Measurements from ENCODE around the gene CD200. TPM values are rescaled to one million over a fixed set of nuclear protein-coding genes. Genes with fewer than 3 reads are reported as not detected.

Gene CD200
- total RNA-seq, 1 donor from 2014 or later, result 23.8 TPM

DNA sequence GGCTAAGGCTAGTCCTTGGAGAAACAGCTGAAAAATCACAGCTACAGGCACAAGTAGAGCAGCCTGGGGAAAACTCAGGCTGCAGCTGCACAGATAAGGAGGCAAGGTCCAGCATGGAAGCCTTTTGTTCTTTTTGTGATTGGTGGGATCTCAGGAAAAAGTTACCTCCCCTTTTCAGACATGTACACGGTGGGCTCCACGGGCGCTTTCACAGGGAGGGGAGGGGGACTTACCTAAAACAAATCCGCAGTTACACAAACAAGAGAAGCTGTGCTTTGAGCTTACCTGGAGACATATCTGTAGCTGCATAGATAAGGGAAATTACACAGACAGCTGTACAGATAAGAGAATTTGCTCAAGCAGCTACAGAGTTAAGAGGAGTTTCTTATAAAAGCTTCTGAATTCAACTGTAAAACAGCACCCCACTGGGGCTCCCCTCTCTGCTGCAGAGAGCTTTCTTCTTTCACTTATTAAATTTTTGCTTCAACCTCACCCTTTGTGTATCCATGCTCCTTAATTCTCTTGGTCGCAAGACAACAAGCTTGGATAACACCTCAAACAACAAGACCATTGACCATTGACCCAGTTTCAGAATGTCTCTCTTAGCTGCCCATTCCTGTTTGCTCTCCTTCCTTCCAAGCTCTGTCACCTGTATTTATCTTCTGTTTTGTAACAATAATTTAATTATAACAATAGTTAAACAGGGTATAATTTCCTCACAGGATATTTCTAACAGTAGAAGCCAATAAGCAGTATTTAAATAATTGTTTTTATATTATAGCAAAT is 10.9 kb upstream of the CD200 start:
- DNase-seq (ENCODE audit: low spot score), result no peak
- intact Hi-C loops (cut with DNase I), result loop anchor here (10.0 kb wide), 1 partner anchor 203 kb away; no protein-coding TSS in a partner anchor
- no peak for ATAC-seq

- DNase-seq (ENCODE audit: low spot score) (no peak), ATAC-seq (peak; percentile 90)
- intact Hi-C loops (cut with DNase I), result loop anchor here (10.0 kb wide), 1 partner anchor 197 kb away; no protein-coding TSS in a partner anchor
Measured at GRCh38 chr3:112327371-112327951, 5.5 kb upstream of the CD200 start.

GRCh38 chr3:112331851-112332250 is 1.1 kb upstream of the CD200 start:
- no peak for ATAC-seq
- intact Hi-C loops (cut with DNase I), result no loop called here
- no peak for DNase-seq (ENCODE audit: low spot score)

- ATAC-seq (peak; percentile 79), DNase-seq (ENCODE audit: low spot score) (no peak)
- intact Hi-C loops (cut with DNase I), result no loop called here
Measured at GRCh38 chr3:112333381-112334317, 693 bp downstream of the CD200 start.

DNA sequence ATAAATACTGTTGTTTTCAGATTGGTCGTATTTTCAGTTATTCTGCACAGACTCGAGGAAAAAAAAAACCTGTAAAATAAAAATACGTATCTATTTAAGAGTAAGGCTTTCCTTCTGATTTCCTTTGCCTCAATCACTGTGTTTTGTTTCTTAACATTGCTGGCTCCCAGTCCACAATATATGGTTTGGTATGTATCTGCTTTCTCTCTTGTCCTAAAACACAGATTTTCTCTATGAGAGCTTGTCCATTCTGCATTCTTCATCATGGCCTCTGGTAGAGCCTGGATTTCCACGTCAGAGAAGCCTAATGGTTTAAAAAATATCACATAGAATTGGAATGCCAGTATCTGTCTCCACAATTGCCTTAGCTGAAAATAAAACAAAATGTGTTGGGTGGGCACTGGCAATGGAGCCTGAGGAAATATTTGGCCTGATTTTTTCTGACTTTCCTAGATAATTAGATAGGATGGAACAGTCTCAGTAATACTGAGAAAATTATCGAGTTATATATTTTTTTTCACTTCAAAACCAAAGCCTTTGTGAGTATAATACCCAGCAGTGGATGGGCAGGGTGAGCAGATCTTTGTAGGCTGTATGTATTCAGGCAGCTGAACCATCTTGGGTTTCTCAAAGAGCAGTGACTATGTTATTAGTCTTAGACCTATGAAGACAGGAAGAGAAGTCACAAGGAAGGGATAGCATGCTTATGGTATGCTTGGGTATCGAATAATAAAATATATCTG is 1.9 kb downstream of the CD200 start:
- intact Hi-C loops (cut with DNase I), result no loop called here
- DNase-seq (ENCODE audit: low spot score) (no peak), ATAC-seq (no peak)

- intact Hi-C loops (cut with DNase I), result no loop called here
- ATAC-seq (no peak), DNase-seq (ENCODE audit: low spot score) (no peak)
Measured at GRCh38 chr3:112335434-112335781, 2.5 kb downstream of the CD200 start.

- DNase-seq (ENCODE audit: low spot score) (no peak), ATAC-seq (no peak)
- intact Hi-C loops (cut with DNase I), result no loop called here
Measured at GRCh38 chr3:112338021-112338726, 5.2 kb downstream of the CD200 start.

DNA sequence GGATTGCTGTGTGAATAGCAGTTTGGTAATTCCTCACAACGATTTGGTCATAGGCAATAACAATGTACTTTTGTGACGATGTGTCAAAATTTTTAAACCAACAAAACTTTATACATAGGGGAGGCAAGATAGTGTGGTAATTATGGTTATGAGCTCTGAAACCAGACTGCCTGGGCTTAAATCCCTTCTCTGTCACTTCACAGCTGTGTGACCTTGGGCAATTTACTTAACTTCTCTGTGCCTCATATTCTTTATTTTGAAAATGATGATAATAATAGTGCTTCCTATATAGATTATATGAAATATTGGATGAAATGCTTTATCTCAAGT is 5.7 kb downstream of the CD200 start:
- intact Hi-C loops (cut with DNase I), result no loop called here
- no peak for ATAC-seq
- no peak for DNase-seq (ENCODE audit: low spot score)

GRCh38 chr3:112339134-112339533 is 6.2 kb downstream of the CD200 start:
- intact Hi-C loops (cut with DNase I), result no loop called here
- ATAC-seq, result no peak

DNA sequence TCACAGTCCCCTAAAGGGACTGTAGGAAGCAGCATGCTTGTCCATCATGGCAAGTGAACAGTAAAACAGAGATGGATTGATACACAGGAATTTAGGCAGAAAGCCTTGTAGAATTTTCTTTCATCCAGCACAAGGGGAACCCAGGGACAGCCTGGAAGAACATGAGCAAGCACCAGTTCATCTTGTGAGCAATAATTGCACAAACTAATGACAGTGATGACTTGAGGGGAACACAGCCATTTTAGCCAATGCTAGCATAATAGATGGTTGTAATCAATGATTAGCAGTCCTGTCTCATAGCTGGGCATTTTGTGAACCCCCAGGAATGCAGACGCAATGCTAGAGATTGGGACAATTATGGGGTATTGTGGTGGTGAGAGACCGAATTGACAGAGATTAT is 6.7 kb downstream of the CD200 start:
- ATAC-seq (no peak), DNase-seq (ENCODE audit: low spot score) (no peak)
- intact Hi-C loops (cut with DNase I), result no loop called here

More at GRCh38 chr3:112339134-112339533, 6.2 kb downstream of the CD200 start:
- no peak for DNase-seq (ENCODE audit: low spot score)

DNA sequence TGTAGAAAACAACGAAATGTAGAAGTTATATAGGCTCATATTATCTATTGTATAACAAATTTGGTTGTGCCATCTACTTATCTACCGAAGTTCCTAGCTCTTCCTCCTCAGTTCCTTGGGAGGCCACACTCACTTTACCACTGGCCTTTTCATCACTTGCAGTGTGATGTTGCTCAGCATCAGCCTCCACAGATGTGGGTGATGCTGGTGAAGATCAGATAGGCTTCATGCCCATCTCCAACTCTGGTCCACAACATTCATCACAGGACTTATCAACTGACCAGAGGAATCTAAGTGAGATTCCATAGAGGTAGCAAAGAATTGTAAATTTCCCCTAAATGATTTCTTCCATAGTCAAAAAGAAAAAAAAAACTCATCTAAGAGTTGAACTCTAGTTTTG is 8.4 kb downstream of the CD200 start:
- intact Hi-C loops (cut with DNase I), result no loop called here
- ATAC-seq, result no peak
- DNase-seq (ENCODE audit: low spot score), result no peak

DNA sequence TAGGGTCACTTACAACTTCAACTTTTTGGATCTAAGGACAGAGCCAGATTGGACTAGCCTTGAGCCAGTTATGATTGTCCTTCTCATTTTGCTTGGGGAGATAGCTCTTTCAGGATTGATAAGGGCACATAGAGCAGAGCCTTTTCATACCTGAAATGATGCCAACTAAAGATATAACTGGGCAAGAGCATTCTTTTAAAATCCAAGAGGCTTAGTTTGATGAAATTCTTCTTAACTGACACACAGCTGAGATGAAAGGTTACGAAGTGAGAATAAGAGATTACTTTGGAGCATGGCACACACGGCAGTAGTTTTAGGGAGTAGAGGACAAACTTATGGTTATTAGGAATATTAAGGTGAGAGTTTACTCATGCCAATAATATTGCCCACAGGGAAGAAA is 12.7 kb downstream of the CD200 start:
- intact Hi-C loops (cut with DNase I), result no loop called here
- ATAC-seq (no peak), DNase-seq (ENCODE audit: low spot score) (no peak)

GRCh38 chr3:112346491-112347122 is 13.7 kb downstream of the CD200 start:
- DNase-seq (ENCODE audit: low spot score), result no peak

GRCh38 chr3:112348943-112349342 is 16.0 kb downstream of the CD200 start:
- intact Hi-C loops (cut with DNase I), result no loop called here
- DNase-seq (ENCODE audit: low spot score) (no peak), ATAC-seq (no peak)

More at GRCh38 chr3:112346491-112347122, 13.7 kb downstream of the CD200 start:
- no peak for ATAC-seq
- intact Hi-C loops (cut with DNase I), result no loop called here

- intact Hi-C loops (cut with DNase I), result no loop called here
Measured at GRCh38 chr3:112349557-112349956, 16.6 kb downstream of the CD200 start.

DNA sequence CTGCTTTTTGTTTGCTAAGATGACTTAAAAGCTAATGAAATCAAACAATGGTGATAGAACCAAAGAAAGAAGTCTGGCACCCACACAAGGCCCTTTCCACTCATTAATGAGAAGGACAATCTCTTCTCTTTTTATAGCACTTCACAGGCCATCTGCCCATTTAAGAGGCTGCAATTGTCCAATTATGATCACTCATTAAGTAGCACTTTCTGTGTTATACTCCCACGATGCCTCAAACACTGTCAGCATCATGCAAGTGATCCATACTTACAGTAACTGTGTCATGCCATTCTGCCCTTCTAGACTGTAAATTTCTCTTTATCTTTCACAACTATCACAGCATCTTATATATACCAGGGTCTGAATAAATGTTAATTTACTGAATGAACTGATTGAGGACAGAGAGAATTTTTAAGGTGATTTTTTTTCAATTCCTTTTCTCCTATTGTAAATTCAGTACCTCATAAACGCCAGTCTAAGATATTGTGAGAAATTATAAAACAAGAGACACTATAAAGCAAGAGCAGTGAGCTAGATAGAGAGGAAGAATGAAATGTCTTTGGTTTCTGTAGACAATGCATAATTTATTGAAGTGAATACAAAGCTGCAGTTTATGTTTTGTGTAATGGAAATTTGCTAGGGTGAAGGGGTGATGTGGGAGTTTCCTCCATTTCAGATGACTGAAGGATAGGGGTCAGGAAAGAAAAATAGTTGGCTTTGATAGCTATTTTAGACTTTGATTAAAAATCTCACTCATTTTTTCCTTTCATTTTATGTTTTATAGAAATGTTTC is 17.3 kb downstream of the CD200 start:
- intact Hi-C loops (cut with DNase I), result no loop called here
- ATAC-seq (peak; percentile 38), DNase-seq (ENCODE audit: low spot score) (no peak)

More at GRCh38 chr3:112349557-112349956, 16.6 kb downstream of the CD200 start:
- DNase-seq (ENCODE audit: low spot score) (no peak), ATAC-seq (no peak)

- ATAC-seq, result peak; percentile 63
- DNase-seq (ENCODE audit: low spot score), result no peak
- intact Hi-C loops (cut with DNase I), result no loop called here
Measured at GRCh38 chr3:112351036-112351435, 18.1 kb downstream of the CD200 start.

Data from sciatic nerve (tissue), 2 donors.